ENCODE measurements around the gene HS3ST5.

- no peak for TF ChIP-seq POLR2A (IDR thresholded peaks at IDR 0.05)
- TF ChIP-seq CTCF (IDR thresholded peaks at IDR 0.05): no peak
Measured at GRCh38 chr6:114030767-114031166, 312.1 kb downstream of the HS3ST5 start.
